RWPE2 (cell line): Measurements from ENCODE around the gene SLC2A5.

Source experiments
- ATAC-seq: fragments of 200-7000 bp; cut with Tn5 transposase; 3 replicates; pipeline ENCODE4 v1.9.1; 2021; ENCODE audit warnings: low read depth
- DNase-seq: peaks from one replicate; pipeline ENCODE4 v3.0.0-alpha.2; 2020; ENCODE audit warnings: low spot score
- H3K27ac ChIP-seq: fragments of 450-650 bp; 2 replicates; pipeline ENCODE4 v1.5.1; 2017; ENCODE audit warnings: mild to moderate bottlenecking; ENCODE audit not compliant: poor library complexity, severe bottlenecking
- H3K27me3 ChIP-seq: fragments of 250-450 bp; sonication (Bioruptor Pico); 2 replicates; pipeline ENCODE4 v1.5.1; 2021; ENCODE audit warnings: mild to moderate bottlenecking, moderate library complexity; ENCODE audit not compliant: insufficient read depth, poor library complexity, severe bottlenecking
- H3K36me3 ChIP-seq: fragments of 250-450 bp; sonication (Bioruptor Pico); 2 replicates; pipeline ENCODE4 v1.5.1; 2020; ENCODE audit warnings: low read depth, mild to moderate bottlenecking, moderate library complexity
- H3K4me1 ChIP-seq: fragments of 250-450 bp; sonication (Bioruptor Pico); 2 replicates; pipeline ENCODE4 v1.5.1; 2021; ENCODE audit warnings: mild to moderate bottlenecking, moderate library complexity; ENCODE audit not compliant: insufficient read depth, poor library complexity, severe bottlenecking
- H3K4me3 ChIP-seq: fragments of 250-450 bp; sonication (Bioruptor Pico); 2 replicates; pipeline ENCODE4 v1.5.1; 2021; ENCODE audit warnings: mild to moderate bottlenecking, moderate library complexity; ENCODE audit not compliant: severe bottlenecking
- H3K9me3 ChIP-seq: fragments of 250-450 bp; sonication (Bioruptor Pico); 2 replicates; pipeline ENCODE4 v1.5.1; 2021; ENCODE audit warnings: mild to moderate bottlenecking, moderate library complexity; ENCODE audit not compliant: severe bottlenecking
- TF ChIP-seq, protein P1 (sequence below): fragments of 450-650 bp; IDR thresholded peaks from one replicate; pipeline ENCODE4 v1.5.1; 2017; ENCODE audit warnings: mild to moderate bottlenecking, moderate library complexity; ENCODE audit not compliant: poor library complexity, severe bottlenecking

Gene SLC2A5

DNA sequence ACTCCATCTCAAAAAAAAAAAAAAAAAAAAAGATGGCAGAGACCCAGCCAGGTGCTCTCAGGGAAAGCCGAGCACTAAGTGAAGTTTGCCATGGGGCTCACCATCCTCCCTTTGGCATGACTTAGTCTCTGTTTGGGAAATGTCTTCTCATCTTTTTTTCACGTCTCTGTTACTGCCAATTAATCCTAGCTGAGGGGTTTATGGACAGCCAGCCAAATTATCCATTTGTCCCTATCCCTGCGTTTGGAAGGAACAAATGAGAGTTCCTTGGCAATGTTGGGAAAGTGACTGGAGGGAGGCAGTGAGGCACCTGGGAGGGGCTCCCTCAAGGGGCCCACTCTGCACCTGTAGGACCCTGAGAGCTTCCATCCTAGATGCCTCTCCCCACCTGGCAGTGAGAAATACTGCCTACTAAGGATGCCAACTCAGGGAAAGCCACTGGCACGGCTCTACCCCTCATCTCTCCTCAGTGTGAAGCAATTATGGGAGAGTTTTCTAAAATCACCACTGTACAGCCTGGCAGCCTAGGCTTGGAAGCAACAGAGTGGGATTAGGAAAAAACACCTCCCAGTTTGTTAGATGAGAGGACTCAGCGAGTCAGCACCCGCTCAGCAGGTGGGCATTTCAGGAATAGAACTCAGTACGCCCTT lies 23.4 kb downstream of the SLC2A5 start:
- no peak overlapping the region for H3K27ac ChIP-seq
- no peaks in the 10 kb centered on the region for H3K36me3 ChIP-seq
- H3K27me3 ChIP-seq = no peaks in the 10 kb centered on the region
- ATAC-seq (no peak), DNase-seq (no peak)
- TF ChIP-seq, protein P1, sequence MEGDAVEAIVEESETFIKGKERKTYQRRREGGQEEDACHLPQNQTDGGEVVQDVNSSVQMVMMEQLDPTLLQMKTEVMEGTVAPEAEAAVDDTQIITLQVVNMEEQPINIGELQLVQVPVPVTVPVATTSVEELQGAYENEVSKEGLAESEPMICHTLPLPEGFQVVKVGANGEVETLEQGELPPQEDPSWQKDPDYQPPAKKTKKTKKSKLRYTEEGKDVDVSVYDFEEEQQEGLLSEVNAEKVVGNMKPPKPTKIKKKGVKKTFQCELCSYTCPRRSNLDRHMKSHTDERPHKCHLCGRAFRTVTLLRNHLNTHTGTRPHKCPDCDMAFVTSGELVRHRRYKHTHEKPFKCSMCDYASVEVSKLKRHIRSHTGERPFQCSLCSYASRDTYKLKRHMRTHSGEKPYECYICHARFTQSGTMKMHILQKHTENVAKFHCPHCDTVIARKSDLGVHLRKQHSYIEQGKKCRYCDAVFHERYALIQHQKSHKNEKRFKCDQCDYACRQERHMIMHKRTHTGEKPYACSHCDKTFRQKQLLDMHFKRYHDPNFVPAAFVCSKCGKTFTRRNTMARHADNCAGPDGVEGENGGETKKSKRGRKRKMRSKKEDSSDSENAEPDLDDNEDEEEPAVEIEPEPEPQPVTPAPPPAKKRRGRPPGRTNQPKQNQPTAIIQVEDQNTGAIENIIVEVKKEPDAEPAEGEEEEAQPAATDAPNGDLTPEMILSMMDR = no peak
- no peak overlapping the region for H3K4me3 ChIP-seq
- no peaks in the 10 kb centered on the region for H3K4me1 ChIP-seq
- no peaks in the 10 kb centered on the region for H3K9me3 ChIP-seq

DNA sequence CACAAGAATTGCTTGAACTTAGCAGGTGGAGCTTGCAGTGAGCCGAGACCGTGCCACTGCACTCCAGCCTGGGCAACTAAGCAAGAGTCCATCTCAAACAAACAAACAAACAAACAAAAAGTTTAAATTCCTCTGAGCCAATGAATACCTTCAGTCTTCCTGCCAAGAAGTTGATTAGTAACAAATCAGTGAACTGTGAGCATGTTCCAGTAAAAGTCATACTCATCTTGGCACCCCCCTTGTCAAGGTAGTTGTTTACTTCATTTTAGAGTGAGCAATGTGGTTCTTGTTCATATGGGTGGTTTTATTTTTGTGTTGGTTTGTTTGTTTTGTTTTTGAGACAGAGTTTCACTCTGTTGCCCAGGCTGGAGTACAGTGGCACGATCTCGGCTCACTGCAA lies 25.2 kb downstream of the SLC2A5 start:
- DNase-seq = no peak
- H3K27me3 ChIP-seq = no peaks in the 10 kb centered on the region
- TF ChIP-seq, protein P1 = no peak
- H3K9me3 ChIP-seq = no peaks in the 10 kb centered on the region
- no peak for ATAC-seq
- no peak overlapping the region for H3K27ac ChIP-seq
- H3K36me3 ChIP-seq = no peaks in the 10 kb centered on the region
- no peaks in the 10 kb centered on the region for H3K4me1 ChIP-seq
- H3K4me3 ChIP-seq = no peak overlapping the region

DNA sequence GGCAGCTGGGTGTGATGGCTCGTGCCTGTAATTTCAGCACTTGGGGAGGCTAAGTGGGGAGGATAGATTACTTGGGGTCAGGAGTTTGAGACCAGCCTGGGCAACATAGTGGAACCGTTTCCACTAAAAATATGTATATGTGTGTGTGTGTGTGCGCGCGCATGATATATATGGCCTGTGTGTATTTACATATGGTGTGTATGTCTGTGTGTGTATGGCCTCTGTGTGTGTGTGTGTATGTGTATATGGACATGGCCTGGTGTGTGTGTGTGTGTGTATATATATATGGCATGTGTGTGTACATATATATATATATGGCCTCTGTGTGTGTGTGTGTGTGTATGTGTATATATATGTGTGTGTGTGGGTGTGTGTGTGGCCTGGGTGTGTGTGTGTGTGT lies 27.2 kb downstream of the SLC2A5 start:
- H3K9me3 ChIP-seq = no peaks in the 10 kb centered on the region
- H3K4me3 ChIP-seq = no peak overlapping the region
- H3K36me3 ChIP-seq = no peaks in the 10 kb centered on the region
- H3K27me3 ChIP-seq = no peaks in the 10 kb centered on the region
- TF ChIP-seq, protein P1 = no peak
- no peak overlapping the region for H3K27ac ChIP-seq
- DNase-seq (no peak), ATAC-seq (no peak)
- H3K4me1 ChIP-seq = peaks cover 7% of the 10 kb centered on the region

DNA sequence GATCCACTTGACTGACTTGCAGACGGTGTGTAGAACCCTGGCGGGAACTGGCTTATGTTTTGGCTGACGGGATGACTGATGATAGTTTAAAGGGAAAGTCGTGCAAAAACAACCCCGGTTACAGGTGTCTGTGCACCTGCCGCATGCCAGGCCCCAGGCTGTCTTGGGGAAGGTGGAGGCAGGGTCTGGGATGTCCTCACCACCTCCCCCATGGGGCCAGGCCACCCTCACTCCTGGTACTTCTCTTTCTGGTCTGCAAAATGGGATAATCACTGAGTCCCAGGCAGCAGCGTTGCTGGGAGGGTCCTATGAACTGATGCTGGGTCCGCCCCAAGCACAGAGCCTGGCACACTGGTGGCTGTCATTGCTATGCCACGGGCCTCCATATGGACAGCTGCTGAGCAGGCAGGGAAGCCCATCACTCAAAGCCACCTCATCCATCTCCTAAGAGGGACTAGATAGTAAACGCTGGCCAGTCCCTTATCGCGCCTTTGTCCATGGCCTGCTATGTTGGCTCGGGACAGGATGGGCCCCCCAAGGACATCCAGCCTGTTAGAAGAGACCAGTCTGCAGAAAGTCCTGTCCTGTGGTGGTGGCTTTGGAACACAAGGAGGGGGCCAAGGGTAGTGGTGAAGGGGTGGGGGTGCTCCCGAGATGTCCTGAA lies 28.2 kb downstream of the SLC2A5 start:
- ATAC-seq (no peak), DNase-seq (no peak)
- Histone ChIP-seq H3K36me3 (no peaks in the 10 kb centered on the region), H3K27me3 (no peaks in the 10 kb centered on the region), H3K27ac (no peak overlapping the region), H3K4me1 (peaks cover 7% of the 10 kb centered on the region), H3K4me3 (no peak overlapping the region), H3K9me3 (no peaks in the 10 kb centered on the region)
- TF ChIP-seq, protein P1 = no peak

DNA sequence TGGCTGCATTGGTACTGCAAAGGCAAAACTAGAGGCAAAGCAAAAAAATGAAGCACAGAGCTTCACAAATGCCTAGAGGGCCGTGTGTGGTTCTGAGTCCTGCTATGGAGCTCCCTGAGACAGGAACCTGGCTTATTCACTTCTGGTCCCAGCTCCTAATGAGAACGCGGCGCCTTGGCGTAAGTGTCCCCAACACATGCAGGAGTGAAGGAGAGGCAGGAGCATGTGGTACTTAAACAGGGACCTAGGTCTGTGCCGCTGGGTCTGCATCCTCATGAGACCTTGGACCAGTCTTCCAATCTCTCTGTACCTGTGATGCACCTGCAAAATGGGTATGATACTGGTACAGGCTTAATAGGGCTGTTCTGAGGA lies 28.8 kb downstream of the SLC2A5 start:
- no peak overlapping the region for H3K27ac ChIP-seq

More for the DNA sequence above, 28.8 kb downstream of the SLC2A5 start:
- no peaks in the 10 kb centered on the region for H3K9me3 ChIP-seq
- no peak for ATAC-seq
- H3K4me1 ChIP-seq = peaks cover 7% of the 10 kb centered on the region
- DNase-seq = no peak
- H3K36me3 ChIP-seq = no peaks in the 10 kb centered on the region
- TF ChIP-seq, protein P1 = no peak
- no peak overlapping the region for H3K4me3 ChIP-seq
- no peaks in the 10 kb centered on the region for H3K27me3 ChIP-seq
